Measurements from ENCODE around the gene ANLN. TPM values are rescaled to one million over a fixed set of nuclear protein-coding genes. Genes with fewer than 3 reads are reported as not detected.
A peak's percentile ranks its signal among the peaks of the same experiment; 100 is the strongest.

Gene ANLN
- total and polyA plus RNA-seq, 2 experiments from 2014 or later: 26.9 to 66.7 TPM

- Histone ChIP-seq H3K27me3 (ENCODE audit: insufficient read depth) (no peaks in the 10 kb centered on the region), H3K9me2 (ENCODE audit: insufficient read depth) (no peaks in the 10 kb centered on the region), H2AFZ (no peak overlapping the region), H3K4me3 (no peak overlapping the region), H3K4me2 (no peak overlapping the region), H4K20me1 (replicated peaks; ENCODE audit: insufficient read depth) (peaks cover 6% of the 10 kb centered on the region; the same call in 1 of the 2 replicates), H3F3A (replicated peaks; ENCODE audit: low read depth) (no peaks in the 10 kb centered on the region), H3K27ac (ENCODE audit: low read depth) (no peak overlapping the region), H3K79me2 (replicated peaks; ENCODE audit: insufficient read depth) (peaks cover 62% of the 10 kb centered on the region), H3K4me1 (ENCODE audit: insufficient read depth) (peaks cover 34% of the 10 kb centered on the region), H3K36me3 (ENCODE audit: insufficient read depth) (peaks cover 12% of the 10 kb centered on the region; the same call in 1 of the 2 replicates)
- TF ChIP-seq EZH2 (IDR thresholded peaks at IDR 0.05; ENCODE audit: low read depth, unreplicated experiment) (no peak), CREB1 (CRISPR knock-in tag; IDR thresholded peaks at IDR 0.05; ENCODE audit: low read depth) (no peak), STAT1 (IDR thresholded peaks at IDR 0.05; ENCODE audit: unreplicated experiment) (no peak), ZNF331 (CRISPR knock-in tag; IDR thresholded peaks at IDR 0.05; ENCODE audit: low read depth) (peak; percentile 92)
- DNase-seq (ENCODE audit: low spot score): no peak
- no peak overlapping the region for H3K27ac Mint-ChIP-seq
- no peaks in the 10 kb centered on the region for H3K27me3 Mint-ChIP-seq (ENCODE audit: insufficient read depth, low read depth, poor library complexity)
- H3K9me3 Mint-ChIP-seq: peaks cover 12% of the 10 kb centered on the region; the same call in 2 of the 3 replicates
- H3K4me1 Mint-ChIP-seq: peaks cover 33% of the 10 kb centered on the region
- H3K36me3 Mint-ChIP-seq (ENCODE audit: low read depth): peaks cover 61% of the 10 kb centered on the region
- no peak overlapping the region for H3K4me3 Mint-ChIP-seq
- no peak for ATAC-seq
These were observed 5.7 kb downstream of the ANLN start for GRCh38 chr7:36395171-36395894.

GRCh38 chr7:36396150-36396549 lies 6.5 kb downstream of the ANLN start:
- Mint-ChIP-seq H3K27me3 (ENCODE audit: insufficient read depth, low read depth, poor library complexity) (no peaks in the 10 kb centered on the region), H3K27ac (no peak overlapping the region), H3K4me3 (no peak overlapping the region), H3K36me3 (ENCODE audit: low read depth) (peaks cover 66% of the 10 kb centered on the region), H3K4me1 (peaks cover 30% of the 10 kb centered on the region), H3K9me3 (peaks cover 12% of the 10 kb centered on the region; the same call in 2 of the 3 replicates)
- peaks cover 12% of the 10 kb centered on the region; the same call in 1 of the 2 replicates for H3K36me3 ChIP-seq (ENCODE audit: insufficient read depth)
- no peaks in the 10 kb centered on the region for H3K9me2 ChIP-seq (ENCODE audit: insufficient read depth)
- H2AFZ ChIP-seq: no peak overlapping the region
- no peaks in the 10 kb centered on the region for H3F3A ChIP-seq (replicated peaks; ENCODE audit: low read depth)
- peaks cover 54% of the 10 kb centered on the region for H3K79me2 ChIP-seq (replicated peaks; ENCODE audit: insufficient read depth)
- H3K27ac ChIP-seq (ENCODE audit: low read depth): no peak overlapping the region
- no peak overlapping the region for H3K4me2 ChIP-seq
- no peak overlapping the region for H3K4me3 ChIP-seq
- H4K20me1 ChIP-seq (replicated peaks; ENCODE audit: insufficient read depth): peaks cover 6% of the 10 kb centered on the region; the same call in 1 of the 2 replicates
- H3K4me1 ChIP-seq (ENCODE audit: insufficient read depth): peaks cover 33% of the 10 kb centered on the region
- ATAC-seq: no peak
- no peaks in the 10 kb centered on the region for H3K27me3 ChIP-seq (ENCODE audit: insufficient read depth)
- no peak for DNase-seq (ENCODE audit: low spot score)
- TF ChIP-seq NANOG (IDR thresholded peaks at IDR 0.05; ENCODE audit: borderline replicate concordance): no peak
- no peak for TF ChIP-seq EZH2phosphoT487 (IDR thresholded peaks at IDR 0.05; ENCODE audit: unreplicated experiment)
- no peak for TF ChIP-seq ZNF462 (CRISPR knock-in tag; IDR thresholded peaks at IDR 0.05)
- TF ChIP-seq POLR2AphosphoS5 (IDR thresholded peaks at IDR 0.05; ENCODE audit: low read depth): no peak
- TF ChIP-seq ZNF114 (CRISPR knock-in tag; IDR thresholded peaks at IDR 0.05): no peak
- no peak for TF ChIP-seq EZH2 (IDR thresholded peaks at IDR 0.05; ENCODE audit: low read depth, unreplicated experiment)
- TF ChIP-seq STAT1 (IDR thresholded peaks at IDR 0.05; ENCODE audit: unreplicated experiment): no peak
- TF ChIP-seq REST (IDR thresholded peaks at IDR 0.05; ENCODE audit: unreplicated experiment): no peak
- TF ChIP-seq JUNB (IDR thresholded peaks at IDR 0.05; ENCODE audit: unreplicated experiment): no peak
- TF ChIP-seq CREB1 (CRISPR knock-in tag; IDR thresholded peaks at IDR 0.05; ENCODE audit: low read depth): no peak
